Liver (tissue), 9 donors: Measurements from ENCODE around the gene CEP57. TPM values are rescaled to one million over a fixed set of nuclear protein-coding genes. Genes with fewer than 3 reads are reported as not detected.

Experiments
- DNase-seq: peaks from one replicate; pipeline ENCODE4 v3.0.0-alpha.2; 2017; ENCODE audit warnings: low spot score
- H3K27ac ChIP-seq, 2 donors: one replicate each; pipeline ENCODE4 v1.7.0; 2013; ENCODE audit warnings: inconsistent platforms in 2 of 2, low read length in 2 of 2, control low read depth in 1 of 2, low read depth in 1 of 2, mild to moderate bottlenecking in 1 of 2
- H3K27me3 ChIP-seq, 4 donors: one replicate each; pipeline versions ENCODE4 v1.6.1 to v1.7.0; 2013; ENCODE audit warnings: low read length in 3 of 4, inconsistent platforms in 1 of 4, mild to moderate bottlenecking in 1 of 4, moderate library complexity in 1 of 4; ENCODE audit not compliant: control insufficient read depth in 4 of 4, insufficient read depth in 4 of 4
- H3K36me3 ChIP-seq, 4 donors: one replicate each; pipeline versions ENCODE4 v1.6.1 to v1.7.0; 2013; ENCODE audit warnings: low read length in 3 of 4, mild to moderate bottlenecking in 3 of 4, low read depth in 1 of 4, moderate library complexity in 1 of 4; ENCODE audit not compliant: control insufficient read depth in 4 of 4, insufficient read depth in 3 of 4
- H3K4me1 ChIP-seq, 4 donors: one replicate each; pipeline versions ENCODE4 v1.6.1 to v1.7.0; 2013; ENCODE audit warnings: low read length in 3 of 4, mild to moderate bottlenecking in 3 of 4, moderate library complexity in 1 of 4; ENCODE audit not compliant: control insufficient read depth in 4 of 4, insufficient read depth in 4 of 4
- H3K4me3 ChIP-seq, 3 donors: one replicate each; pipeline versions ENCODE4 v1.6.1 to v1.7.0; 2013; ENCODE audit warnings: low read length in 3 of 3, control low read depth in 1 of 3, low read depth in 1 of 3, mild to moderate bottlenecking in 1 of 3
- H3K9ac ChIP-seq, 2 donors: one replicate each; pipeline ENCODE4 v1.7.0; 2013; ENCODE audit warnings: low read length in 2 of 2, mild to moderate bottlenecking in 2 of 2, moderate library complexity in 2 of 2, control low read depth in 1 of 2, low read depth in 1 of 2
- H3K9me3 ChIP-seq, 4 donors: one replicate each; pipeline versions ENCODE4 v1.6.1 to v1.7.0; 2013; ENCODE audit warnings: low read length in 3 of 4; ENCODE audit not compliant: control insufficient read depth in 4 of 4
- ATF3 ChIP-seq: IDR thresholded peaks from 2 replicates; pipeline ENCODE4 v1.6.1; 2016; ENCODE audit warnings: antibody characterized with exemption
- EGR1 ChIP-seq, 2 donors: IDR thresholded peaks; 2 replicates each; pipeline ENCODE4 v1.6.1; 2016 to 2018; ENCODE audit warnings: antibody characterized with exemption in 2 of 2, low read depth in 2 of 2
- FOXA1 ChIP-seq: IDR thresholded peaks from 2 replicates; pipeline ENCODE4 v1.6.1; 2016; ENCODE audit warnings: antibody characterized with exemption
- FOXA2 ChIP-seq: IDR thresholded peaks from 2 replicates; pipeline ENCODE4 v1.6.1; 2016; ENCODE audit warnings: antibody characterized with exemption
- GABPA ChIP-seq, 2 donors: IDR thresholded peaks in 1 of 2; conservative IDR thresholded peaks in 1 of 2; 2 replicates each; pipeline ENCODE4 v1.6.1; 2016; ENCODE audit warnings: antibody characterized with exemption in 2 of 2, mild to moderate bottlenecking in 1 of 2, moderate library complexity in 1 of 2
- HNF4A ChIP-seq, 2 donors: conservative IDR thresholded peaks; 2 replicates each; pipeline ENCODE4 v1.6.1; 2016; ENCODE audit warnings: antibody characterized with exemption in 2 of 2, mild to moderate bottlenecking in 2 of 2
- HNF4G ChIP-seq: IDR thresholded peaks from 2 replicates; pipeline ENCODE4 v1.6.1; 2016; ENCODE audit warnings: antibody characterized with exemption
- JUND ChIP-seq, 2 donors: IDR thresholded peaks; 2 replicates each; pipeline ENCODE4 v1.6.1; 2016; ENCODE audit warnings: antibody characterized with exemption in 2 of 2
- MAX ChIP-seq: IDR thresholded peaks from 2 replicates; pipeline ENCODE4 v1.6.1; 2016; ENCODE audit warnings: antibody characterized with exemption
- NR2F2 ChIP-seq: IDR thresholded peaks from 2 replicates; pipeline ENCODE4 v1.6.1; 2016; ENCODE audit warnings: antibody characterized with exemption
- RAD21 ChIP-seq, 2 donors: IDR thresholded peaks; 2 replicates each; pipeline ENCODE4 v1.6.1; 2016; ENCODE audit warnings: antibody characterized with exemption in 2 of 2, mild to moderate bottlenecking in 2 of 2
- RXRA ChIP-seq, 2 donors: IDR thresholded peaks; 2 replicates each; pipeline ENCODE4 v1.6.1; 2017 to 2018; ENCODE audit warnings: antibody characterized with exemption in 2 of 2, mild to moderate bottlenecking in 1 of 2
- SP1 ChIP-seq: IDR thresholded peaks from 2 replicates; pipeline ENCODE4 v1.6.1; 2018; ENCODE audit warnings: antibody characterized with exemption, mild to moderate bottlenecking
- TAF1 ChIP-seq: conservative IDR thresholded peaks from 2 replicates; pipeline ENCODE4 v1.6.1; 2016; ENCODE audit warnings: antibody characterized with exemption, mild to moderate bottlenecking
- YY1 ChIP-seq: IDR thresholded peaks from 2 replicates; pipeline ENCODE4 v1.6.1; 2016; ENCODE audit warnings: antibody characterized with exemption, mild to moderate bottlenecking
- WGBS: extraction: QIAGEN DNeasy Blood & Tissue Kit; methylation state at CpG from one replicate; pipeline ENCODE4 v1.1.7; 2013; 5-methylcytosine and 5-hydroxymethylcytosine counted together
- polyA plus RNA-seq, 2 donors: library from polyadenylated mRNA; stranded (reverse) in 1 of 2; unstranded in 1 of 2; fragments of 200-250 nt in 1 of 2; fragments of >200 nt in 1 of 2; fragmentation: Nextera tagmentation in 1 of 2; extraction: Ambion mirVana in 1 of 2; gene quantifications; one replicate each; pipeline versions ENCODE4 v1.2.1 to v1.2.3, GENCODE V29; 2013 to 2015
- total RNA-seq, 2 donors: library from RNA; depleted of rRNA; stranded (reverse); fragments of >200 nt; gene quantifications; one replicate each; pipeline ENCODE4 v1.2.3, GENCODE V29; 2014
- TF ChIP-seq, protein P1 (sequence below): fragments of 150-350 bp; IDR thresholded peaks from 2 replicates; pipeline ENCODE4 v1.5.1; 2017; ENCODE audit warnings: improper control_type of control experiment, low read depth, low read length; ENCODE audit not compliant: missing input control
- TF ChIP-seq, protein P2 (sequence below): IDR thresholded peaks from 2 replicates; pipeline ENCODE4 v1.6.1; 2016; ENCODE audit warnings: antibody characterized with exemption, mild to moderate bottlenecking
- donor health status: healthy.
- donor health status: healthy.
- donor health status: healthy.
- donor health status: healthy.
- donor health status: healthy.

The CEP57 gene
- total and polyA plus RNA-seq, 4 donors: 11.2 to 32.8 (median 31.1) TPM

GRCh38 chr11:95831198-95831883, 41.0 kb downstream of the CEP57 start:
- peaks cover 4 to 47% (median 31%) of the 10 kb centered on the region in 4 donors for H3K36me3 ChIP-seq
- no peak for DNase-seq
- 92% methylated on average over 2 of the region's 2 CpGs for WGBS
- no peaks in the 10 kb centered on the region for H3K27me3 ChIP-seq
- H3K9ac ChIP-seq: no peak overlapping the region
- no peak overlapping the region for H3K4me3 ChIP-seq
- no peak overlapping the region for H3K27ac ChIP-seq
- no peak for TF ChIP-seq ATF3
- TF ChIP-seq YY1: no peak
- no peak for TF ChIP-seq NR2F2
- TF ChIP-seq HNF4A (conservative IDR thresholded peaks at IDR 0.05): no peak
- TF ChIP-seq FOXA1: no peak
- no peak for TF ChIP-seq SP1
- no peak for TF ChIP-seq HNF4G
- no peak for TF ChIP-seq EGR1 (IDR thresholded peaks at IDR 0.05; ENCODE audit: low read depth in 2 of 2)
- TF ChIP-seq MAX: no peak
- TF ChIP-seq FOXA2: no peak
- TF ChIP-seq, protein P1, sequence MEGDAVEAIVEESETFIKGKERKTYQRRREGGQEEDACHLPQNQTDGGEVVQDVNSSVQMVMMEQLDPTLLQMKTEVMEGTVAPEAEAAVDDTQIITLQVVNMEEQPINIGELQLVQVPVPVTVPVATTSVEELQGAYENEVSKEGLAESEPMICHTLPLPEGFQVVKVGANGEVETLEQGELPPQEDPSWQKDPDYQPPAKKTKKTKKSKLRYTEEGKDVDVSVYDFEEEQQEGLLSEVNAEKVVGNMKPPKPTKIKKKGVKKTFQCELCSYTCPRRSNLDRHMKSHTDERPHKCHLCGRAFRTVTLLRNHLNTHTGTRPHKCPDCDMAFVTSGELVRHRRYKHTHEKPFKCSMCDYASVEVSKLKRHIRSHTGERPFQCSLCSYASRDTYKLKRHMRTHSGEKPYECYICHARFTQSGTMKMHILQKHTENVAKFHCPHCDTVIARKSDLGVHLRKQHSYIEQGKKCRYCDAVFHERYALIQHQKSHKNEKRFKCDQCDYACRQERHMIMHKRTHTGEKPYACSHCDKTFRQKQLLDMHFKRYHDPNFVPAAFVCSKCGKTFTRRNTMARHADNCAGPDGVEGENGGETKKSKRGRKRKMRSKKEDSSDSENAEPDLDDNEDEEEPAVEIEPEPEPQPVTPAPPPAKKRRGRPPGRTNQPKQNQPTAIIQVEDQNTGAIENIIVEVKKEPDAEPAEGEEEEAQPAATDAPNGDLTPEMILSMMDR: no peak
- TF ChIP-seq, protein P2, sequence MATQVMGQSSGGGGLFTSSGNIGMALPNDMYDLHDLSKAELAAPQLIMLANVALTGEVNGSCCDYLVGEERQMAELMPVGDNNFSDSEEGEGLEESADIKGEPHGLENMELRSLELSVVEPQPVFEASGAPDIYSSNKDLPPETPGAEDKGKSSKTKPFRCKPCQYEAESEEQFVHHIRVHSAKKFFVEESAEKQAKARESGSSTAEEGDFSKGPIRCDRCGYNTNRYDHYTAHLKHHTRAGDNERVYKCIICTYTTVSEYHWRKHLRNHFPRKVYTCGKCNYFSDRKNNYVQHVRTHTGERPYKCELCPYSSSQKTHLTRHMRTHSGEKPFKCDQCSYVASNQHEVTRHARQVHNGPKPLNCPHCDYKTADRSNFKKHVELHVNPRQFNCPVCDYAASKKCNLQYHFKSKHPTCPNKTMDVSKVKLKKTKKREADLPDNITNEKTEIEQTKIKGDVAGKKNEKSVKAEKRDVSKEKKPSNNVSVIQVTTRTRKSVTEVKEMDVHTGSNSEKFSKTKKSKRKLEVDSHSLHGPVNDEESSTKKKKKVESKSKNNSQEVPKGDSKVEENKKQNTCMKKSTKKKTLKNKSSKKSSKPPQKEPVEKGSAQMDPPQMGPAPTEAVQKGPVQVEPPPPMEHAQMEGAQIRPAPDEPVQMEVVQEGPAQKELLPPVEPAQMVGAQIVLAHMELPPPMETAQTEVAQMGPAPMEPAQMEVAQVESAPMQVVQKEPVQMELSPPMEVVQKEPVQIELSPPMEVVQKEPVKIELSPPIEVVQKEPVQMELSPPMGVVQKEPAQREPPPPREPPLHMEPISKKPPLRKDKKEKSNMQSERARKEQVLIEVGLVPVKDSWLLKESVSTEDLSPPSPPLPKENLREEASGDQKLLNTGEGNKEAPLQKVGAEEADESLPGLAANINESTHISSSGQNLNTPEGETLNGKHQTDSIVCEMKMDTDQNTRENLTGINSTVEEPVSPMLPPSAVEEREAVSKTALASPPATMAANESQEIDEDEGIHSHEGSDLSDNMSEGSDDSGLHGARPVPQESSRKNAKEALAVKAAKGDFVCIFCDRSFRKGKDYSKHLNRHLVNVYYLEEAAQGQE: no peak
- no peak for TF ChIP-seq JUND (IDR thresholded peaks at IDR 0.05)
- TF ChIP-seq GABPA (IDR thresholded peaks at IDR 0.05 in 1 of 2, conservative IDR thresholded peaks at IDR 0.05 in 1 of 2): no peak
- H3K9me3 ChIP-seq: no peaks in the 10 kb centered on the region
- H3K4me1 ChIP-seq: no peaks in the 10 kb centered on the region

GRCh38 chr11:95832763-95833162, 42.5 kb downstream of the CEP57 start:
- Histone ChIP-seq H3K4me3 (no peak overlapping the region), H3K27ac (no peak overlapping the region), H3K27me3 (no peaks in the 10 kb centered on the region), H3K4me1 (no peaks in the 10 kb centered on the region), H3K9ac (no peak overlapping the region), H3K9me3 (no peaks in the 10 kb centered on the region), H3K36me3 (peaks cover 4 to 45% (median 32%) of the 10 kb centered on the region in 4 donors)
- 82% methylated on average over 3 of the region's 3 CpGs for WGBS
- DNase-seq: no peak
- no peak for TF ChIP-seq RXRA (IDR thresholded peaks at IDR 0.05)
- TF ChIP-seq NR2F2: no peak
- no peak for TF ChIP-seq SP1
- no peak for TF ChIP-seq HNF4A (conservative IDR thresholded peaks at IDR 0.05)
- TF ChIP-seq, protein P1: no peak
- TF ChIP-seq HNF4G: no peak
- TF ChIP-seq EGR1 (IDR thresholded peaks at IDR 0.05; ENCODE audit: low read depth in 2 of 2): no peak
- TF ChIP-seq YY1: no peak
- TF ChIP-seq TAF1: no peak
- TF ChIP-seq FOXA2: no peak
- no peak for TF ChIP-seq RAD21 (IDR thresholded peaks at IDR 0.05)
- no peak for TF ChIP-seq ATF3
